Activated T-helper 1 cell treated with Interleukin-2 at 50 U/mL for 16 hours (primary cell): ENCODE results near the gene POFUT2.
"Not testable (repeated sequence)": the region's sequence is repeated elsewhere in the genome, so short reads cannot be mapped to it uniquely, and the experiment has no call there.

Source experiments
- DNase-seq: peaks from one replicate; pipeline ENCODE4 v3.0.0-alpha.2; 2020; ENCODE audit warnings: low read depth

Gene POFUT2

DNA sequence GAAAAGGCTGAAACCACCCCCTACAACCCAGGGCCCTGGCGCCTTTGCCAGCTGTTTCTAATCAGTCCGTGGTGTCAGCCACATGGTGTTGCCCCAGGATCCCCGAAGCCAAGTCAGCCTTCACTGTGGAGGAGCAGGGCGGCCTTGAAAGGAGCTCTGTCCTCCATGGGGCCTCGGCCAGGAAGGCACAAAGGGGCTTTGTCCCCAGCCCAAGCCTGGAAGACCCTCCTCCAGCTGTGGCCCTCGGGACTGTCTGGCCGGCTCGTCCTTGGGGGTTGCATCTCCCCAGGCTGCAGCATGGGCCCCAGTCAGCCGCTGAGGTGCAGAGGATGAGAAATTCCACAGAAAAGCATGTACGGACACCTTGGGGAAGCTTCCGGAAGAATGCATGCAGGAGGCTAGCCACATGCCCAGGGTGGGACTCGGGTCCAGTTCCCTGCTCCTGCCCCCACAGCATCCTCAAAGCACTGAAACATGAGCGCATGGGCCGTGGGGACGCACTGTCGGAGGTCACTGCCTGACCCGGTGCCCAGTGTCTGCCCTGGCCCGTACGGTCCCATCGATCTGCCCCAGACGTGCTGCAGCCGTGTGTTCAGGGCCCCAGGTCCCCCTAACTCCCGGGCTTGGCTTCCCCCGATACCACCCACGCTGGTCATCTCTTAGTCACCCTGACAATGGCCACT lies 38.6 kb upstream of the POFUT2 start:
- no peak for DNase-seq

DNA sequence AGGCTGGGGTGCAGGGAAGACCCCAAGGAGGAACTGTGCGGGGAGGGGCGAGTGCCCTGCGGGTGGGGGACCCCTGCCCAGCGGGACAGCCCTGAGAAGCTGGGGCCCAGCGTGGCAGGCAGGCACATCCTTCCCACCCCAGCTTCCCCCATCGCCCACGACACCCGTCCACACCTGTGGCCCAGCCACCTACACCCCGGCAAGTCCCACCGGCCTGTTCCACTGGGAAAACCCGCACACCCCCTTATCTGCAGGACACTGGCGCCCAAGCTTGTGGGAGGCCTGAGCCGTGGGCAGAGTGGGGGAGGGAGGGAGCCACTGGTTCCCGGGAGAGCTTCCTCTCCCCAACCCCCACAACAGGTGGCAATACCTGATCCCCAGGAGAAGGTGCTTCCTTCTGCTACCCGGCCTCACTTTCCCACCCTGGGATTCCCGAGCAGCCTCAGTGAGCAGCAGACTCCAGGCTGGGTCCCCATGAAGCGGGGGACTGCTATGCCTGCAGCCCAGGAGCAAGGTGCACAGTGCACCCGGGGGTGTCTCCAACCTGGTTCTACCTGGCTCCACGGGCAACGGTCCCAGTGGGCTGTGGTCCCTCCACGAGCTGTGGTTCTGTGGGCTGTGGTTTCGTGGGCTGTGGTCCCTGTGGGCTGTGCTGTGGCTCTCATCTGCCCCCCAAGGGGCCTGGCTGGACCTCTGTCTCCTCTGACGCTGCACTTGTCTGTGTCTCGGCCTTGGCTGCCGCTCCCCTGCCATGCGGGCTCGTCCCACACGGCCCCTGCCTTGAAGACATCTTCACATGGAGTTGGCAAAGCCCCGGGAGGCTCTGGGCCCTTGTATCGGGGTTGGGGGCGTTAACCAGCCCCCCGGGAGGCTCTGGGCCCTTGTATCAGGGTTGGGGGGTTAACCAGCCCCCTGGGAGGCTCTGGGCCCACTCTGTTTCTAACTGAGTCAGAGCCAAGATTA lies 37.8 kb upstream of the POFUT2 start:
- DNase-seq: no peak

DNA sequence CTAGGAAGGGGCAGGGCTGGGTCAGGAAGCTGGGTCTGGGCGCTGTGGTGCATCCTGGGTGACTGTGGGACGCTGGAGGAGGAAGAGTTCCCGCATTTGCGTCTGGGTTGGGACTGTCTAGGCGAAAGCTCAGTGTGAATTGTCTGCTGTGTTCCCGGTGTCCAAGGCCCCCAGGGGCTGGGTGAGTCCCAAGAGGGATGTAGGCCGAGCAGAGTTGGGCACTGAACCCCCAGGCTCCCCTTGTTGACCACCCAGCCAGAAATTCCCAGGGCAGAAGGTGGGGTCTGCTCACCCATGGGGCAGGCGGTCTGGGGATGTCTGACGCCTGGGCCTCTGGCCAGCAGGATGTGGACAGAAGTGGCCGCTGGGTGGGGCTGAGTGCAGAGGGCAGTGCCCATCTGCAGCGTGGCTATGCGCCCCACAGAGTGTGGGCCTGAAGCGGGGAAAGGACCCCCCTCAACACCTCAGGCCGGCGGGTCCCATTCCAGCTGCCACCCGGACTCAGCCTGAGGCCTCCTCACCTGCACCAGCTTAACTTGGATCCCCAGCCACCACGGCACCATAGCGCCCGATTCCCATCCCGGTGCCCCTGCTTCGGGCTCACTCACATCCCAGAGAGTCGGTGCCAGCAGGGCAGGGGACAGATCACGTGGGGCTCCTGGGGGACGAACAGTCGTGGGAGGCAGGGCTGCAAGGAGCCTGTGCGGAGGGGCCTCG lies 37.0 kb upstream of the POFUT2 start:
- no peak for DNase-seq

DNA sequence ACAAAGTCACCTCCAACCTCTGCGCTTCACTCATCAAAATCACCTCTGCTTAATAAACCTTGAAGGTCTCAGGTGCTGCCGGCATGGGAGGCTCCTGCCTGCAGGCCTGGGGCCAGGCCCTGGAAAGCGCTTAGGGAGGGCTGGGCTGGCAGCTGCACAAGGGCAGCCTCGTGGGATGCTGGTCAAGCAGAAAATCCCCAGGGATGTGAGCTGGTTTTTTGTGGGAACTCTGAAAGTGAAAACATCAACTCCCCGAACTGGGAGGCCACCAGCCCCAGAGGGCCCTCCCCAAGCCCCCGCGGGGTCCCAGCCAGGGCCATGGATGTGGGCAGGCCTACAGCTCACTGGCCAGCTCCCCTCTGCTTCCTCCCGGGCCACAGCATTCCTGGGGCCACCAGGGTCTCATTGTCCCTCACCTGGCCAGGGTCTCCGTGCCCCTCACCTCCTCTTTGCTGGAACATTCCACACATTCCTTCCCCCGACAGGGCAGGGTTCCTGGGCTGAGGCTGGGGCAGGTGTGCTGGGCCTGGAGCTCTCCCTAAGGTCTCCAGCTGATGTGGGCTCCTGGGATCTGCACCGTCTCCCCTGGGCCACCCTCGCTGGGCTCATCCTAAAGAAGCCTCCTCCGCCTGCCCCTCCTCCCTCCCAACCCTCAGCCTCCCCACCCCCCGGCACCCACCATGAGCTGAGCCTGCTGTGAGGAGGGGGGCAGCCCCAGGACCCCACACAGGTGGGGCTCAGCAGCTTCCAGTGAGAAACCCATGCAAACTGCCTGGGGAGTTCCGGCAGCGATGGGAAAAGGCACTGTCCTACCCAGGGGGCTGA lies 36.0 kb upstream of the POFUT2 start:
- no peak for DNase-seq

DNA sequence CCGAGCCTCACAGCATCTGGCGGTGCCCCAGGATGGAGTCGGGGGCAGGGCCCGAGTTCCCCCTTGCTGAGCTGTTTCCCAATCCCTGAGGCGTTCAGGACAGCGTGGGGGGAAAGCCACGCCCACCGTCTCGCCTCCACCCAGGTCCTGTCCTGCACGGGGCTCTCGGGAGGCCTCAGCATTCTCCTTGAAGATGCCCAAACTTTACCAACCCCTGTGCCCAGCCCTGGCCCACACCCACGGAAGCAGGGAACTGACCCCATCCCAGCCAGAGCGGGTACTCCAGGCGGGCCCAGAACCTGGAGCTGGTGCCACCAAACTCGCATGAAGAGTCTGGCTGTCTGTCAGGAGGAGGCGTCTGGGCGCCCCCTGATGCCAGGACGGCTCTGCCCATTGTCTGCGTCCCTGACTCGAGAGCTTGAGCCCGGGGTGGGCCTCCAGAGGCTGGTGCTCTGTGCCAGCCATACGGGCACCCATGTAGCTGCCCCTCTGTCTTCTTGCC lies 35.3 kb upstream of the POFUT2 start:
- DNase-seq: no peak

DNA sequence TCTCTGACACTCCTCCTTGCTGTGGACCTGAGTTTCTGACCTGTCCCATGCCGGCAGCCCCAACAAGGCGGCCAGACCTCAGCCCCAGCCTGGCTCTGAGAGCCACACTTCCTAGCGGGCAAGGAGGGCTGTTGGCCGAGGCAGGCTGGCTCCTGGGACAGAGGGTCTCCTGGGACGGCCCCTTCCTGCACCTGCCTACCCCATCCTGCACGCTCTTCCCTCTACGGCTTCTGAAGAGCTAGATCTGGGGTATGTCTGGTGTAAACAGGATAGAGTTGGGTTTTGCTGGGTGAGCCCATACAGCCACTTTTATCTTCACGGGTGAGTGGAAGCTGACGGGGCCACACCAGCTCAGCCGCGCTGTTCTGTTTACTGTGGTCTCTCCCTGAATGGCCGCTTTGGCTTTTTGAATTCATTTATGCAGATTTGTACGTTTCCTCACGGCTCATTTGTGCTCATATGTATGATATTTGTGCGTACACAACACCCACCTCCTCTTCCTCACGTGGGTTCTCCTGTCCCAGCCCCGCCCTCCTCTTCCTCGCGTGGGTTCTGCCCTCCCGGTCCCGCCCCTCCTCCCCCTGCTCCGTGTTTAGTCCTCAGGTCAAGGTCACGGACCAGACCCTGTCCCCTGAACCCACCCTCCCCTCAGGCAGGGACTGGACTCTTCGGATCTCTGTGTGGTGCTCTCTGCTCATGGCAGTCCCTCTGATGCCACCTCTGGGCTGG lies 34.7 kb upstream of the POFUT2 start:
- no peak for DNase-seq

DNA sequence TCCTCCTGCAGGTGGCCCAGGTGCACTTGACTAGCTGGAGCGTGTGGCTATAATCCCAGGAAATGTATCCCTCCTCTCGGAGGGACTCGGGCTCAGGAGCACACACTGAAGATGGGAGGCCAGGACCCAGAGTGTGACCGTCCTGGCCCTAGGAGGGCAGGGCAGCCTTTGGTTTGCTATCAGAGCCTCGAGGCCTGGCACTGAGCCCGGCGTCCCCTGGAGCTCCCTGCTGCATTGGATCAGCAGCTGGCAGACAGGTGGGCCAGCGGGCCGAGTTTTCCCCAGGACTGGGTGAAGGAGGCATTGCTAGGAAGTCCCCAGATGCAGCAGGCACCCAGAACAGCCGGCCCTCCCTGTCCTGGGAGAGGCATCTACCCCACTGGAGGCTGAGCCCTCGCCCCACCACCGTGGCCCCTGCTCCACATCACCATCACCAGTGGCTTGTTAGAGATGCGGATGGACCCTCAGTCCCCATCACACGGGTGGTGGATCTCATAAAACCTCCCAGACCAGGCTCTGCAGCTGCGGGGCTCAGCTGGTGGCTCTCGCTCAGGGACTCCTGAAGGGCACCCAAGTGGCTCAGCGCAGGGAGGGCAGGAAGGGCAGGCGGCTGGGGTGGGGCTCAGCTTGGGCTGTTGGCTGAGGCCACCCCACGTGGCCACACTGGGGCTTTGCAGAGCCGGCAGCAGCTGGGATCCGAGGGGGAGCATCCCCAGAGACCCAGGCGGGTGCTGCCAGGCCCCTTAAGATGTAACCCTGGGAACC lies 32.7 kb upstream of the POFUT2 start:
- DNase-seq: no peak

DNA sequence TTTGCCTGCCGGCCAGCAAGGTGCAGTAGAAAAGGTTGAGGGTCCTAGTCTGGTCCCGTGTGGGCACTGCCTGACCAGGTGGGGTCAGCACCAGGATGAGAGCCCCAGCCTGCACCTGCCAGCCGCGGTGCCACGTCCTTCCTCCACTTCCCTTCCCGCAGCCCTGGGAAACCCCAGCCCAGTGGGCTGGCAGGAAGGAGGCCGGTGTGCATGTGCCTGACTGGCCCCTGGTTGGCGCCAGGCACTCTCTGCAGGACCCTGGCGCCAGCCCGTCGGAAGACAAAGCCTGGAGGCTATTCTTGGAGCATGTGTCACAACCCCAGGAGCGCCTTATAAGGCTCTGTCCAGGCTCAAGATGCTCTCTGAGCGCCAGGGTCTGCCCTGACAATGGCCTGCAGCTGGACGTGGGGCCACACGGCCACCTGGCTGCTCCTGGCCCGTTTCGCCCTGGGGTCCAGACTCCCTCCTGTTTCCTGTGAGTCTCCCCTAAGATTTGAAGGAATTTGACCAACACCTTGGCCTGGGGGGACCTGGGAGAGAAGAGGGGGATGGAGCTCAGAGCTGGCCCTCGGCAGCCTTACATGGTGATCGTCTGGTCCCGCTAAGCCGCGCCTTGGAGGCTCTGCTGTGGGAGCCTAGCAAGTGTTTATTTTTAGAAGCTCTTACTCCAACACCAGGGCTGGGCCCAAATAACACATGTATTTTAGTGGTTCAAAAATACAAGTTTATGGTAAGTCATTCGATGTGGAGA lies 31.9 kb upstream of the POFUT2 start:
- no peak for DNase-seq

DNA sequence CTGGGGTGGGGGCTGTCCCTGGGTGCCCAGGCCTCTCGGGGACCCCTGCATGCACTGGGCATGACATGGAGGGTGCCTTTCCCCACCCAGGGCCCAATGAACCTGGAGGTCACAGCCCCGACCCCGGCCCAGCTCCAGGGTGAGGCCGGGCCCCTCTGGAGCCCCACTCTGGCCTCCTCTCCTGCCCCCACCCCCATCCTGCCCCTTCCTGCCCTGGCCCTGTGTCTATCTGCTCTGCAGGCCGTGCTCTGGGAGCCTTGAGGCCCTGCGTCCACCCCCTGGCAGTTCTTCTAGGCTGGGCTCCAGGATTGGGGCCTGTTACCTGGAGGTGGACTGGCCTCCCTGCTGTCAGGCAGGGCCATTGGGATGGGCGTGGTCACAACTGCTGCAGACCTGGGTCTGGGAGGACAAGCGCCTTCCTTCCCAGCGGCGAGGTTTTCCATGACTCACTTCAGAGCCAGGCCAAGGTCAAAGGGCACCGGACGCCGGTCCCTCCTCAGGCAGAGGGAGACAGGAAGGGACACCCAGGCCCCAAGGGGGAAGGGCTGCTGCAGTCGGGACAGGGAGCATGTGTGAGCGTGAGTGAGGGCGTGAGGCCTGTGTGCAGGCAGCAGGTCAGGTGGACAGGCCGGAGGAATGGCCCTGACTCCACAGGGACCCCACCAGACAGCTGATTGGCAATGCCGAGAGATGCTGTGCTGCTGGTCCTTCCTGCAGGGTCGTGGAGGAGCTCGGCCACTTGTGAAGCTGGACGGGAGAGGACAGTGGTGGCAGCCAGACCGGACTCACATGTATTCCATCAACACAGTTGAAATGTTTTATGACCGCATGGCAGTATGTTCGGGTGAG lies 31.1 kb upstream of the POFUT2 start:
- DNase-seq: no peak

DNA sequence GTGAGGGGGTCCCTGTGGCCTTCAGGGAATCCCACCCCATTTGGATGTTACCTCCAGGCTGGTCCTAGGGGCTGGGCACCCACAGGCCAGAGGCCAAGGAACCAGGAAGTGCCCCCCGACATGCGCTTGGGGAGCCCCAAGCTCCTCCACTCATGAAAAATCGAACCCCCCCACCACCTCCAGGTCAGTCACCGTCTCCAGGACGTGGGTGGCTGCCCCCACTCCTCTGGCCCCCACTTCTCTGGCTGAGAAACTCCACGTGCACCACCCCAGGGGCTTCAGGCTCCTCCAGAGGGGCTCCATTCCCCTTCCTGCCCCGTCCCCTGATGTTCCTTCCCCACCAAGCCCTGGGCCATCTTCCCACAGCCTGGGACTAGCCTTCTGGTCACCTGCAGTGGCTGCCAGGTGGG lies 30.5 kb upstream of the POFUT2 start:
- no peak for DNase-seq

DNA sequence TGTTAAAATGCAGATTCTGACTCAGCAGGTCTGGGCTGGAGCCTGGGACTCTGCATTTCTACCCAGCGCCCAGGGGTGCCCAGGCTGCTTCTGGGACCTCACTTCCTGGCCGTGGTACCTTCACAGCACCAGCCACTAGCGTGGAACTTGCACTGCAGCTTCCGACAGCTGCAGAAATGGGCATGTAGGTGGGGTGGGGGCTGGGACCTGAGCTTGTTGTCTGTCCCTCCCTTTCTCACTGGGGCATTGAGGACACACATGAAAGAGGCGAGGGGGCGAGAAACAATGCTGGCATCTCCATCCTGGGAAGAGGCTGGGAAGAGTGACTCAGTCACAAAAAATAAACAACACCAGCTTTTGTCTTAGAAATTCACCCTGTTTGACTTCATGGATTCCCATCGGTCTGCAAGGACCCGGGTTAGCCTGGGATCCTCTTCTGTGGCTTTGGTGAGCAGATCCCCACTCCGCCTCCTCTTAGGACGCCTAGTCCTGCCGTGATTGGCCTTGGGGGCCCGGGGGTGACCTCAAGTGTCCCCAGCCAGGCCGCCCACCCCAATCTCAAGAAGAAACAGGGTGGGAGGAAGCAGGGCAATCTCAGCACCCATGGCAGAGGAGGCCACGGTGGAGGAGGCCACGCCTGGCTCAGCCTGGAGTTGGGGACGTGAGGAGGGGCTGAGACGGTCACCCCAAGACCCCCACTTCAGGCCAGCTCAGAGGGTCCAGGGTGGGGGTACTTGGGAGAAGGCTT lies 29.9 kb upstream of the POFUT2 start:
- no peak for DNase-seq

DNA sequence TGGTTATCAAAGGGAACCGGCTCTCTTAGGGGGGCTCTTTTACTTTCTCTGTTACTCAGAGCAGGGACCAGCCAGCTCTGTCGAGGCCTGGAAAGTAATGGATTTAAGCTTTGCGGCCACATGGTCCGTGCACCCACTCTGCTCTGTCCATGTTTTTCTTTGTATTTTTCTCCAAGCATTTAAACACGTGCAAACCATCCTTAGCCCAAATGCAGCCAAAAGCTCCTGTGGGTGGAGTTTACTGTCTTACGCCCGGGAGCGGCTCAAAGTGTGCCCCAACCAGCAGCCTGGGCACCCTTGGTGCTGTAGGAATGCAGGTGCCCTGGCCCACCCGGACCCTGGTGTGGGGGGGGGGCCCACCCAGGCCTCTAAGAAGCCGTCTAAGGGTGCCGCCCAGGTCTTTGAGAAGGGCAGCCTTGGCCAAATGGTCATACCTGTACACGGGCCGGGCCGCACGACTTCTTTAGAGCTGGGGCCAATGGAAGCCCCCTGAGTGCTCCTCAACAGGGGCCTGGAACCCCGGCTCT lies 29.2 kb upstream of the POFUT2 start:
- DNase-seq: no peak

DNA sequence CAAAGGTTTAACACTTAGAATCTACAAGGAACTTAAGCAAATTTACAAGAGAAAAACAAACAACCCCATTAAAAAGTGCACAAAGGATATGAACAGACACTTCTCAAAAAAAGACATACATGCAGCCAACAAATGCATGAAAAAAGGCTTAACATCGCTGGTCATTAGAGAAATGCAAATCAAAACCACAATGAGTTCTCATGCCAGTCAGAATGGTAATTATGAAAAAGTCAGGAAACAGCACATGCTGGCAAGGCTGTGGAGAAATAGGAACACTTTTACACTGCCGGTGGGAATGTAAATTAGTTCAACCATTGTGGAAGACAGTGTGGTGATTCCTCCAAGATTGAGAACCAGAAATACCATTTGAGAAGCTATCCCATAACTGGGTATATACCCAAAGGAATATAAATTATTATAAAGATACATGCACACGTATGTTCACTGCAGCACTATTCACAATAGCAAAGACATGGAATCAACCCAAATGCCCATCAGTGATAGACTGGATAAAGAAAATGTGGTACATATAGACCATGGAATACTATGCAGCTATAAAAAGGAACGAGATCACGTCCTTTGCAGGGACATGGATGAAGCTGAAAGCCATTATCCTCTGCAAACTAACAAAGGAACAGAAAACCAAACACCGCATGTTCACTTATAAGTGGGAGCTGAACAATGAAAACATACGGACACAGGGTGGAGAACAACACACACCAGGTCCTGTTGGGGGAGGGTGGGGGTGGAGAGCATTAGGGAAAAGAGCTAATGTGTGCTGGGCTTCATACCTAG lies 28.2 kb upstream of the POFUT2 start:
- not testable (repeated sequence) for DNase-seq

DNA sequence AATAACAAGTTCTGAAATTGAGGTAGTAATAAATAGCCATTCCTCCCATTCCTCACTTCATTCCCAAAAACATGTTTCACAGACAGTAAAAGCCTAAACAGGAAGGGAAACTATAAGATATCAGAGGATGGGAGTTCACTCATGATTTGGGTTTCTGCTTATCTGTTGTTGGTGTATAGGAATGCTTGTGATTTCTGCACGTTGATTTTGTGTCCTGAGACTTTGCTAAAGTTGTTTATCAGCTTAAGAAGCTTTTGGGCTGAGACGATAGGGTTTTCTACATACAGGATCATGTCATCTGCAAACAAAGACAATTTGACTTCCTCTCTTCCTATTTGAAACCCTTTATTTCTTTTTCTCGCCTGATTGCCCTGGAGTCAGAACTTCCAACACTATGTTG lies 26.0 kb upstream of the POFUT2 start:
- DNase-seq: no peak

DNA sequence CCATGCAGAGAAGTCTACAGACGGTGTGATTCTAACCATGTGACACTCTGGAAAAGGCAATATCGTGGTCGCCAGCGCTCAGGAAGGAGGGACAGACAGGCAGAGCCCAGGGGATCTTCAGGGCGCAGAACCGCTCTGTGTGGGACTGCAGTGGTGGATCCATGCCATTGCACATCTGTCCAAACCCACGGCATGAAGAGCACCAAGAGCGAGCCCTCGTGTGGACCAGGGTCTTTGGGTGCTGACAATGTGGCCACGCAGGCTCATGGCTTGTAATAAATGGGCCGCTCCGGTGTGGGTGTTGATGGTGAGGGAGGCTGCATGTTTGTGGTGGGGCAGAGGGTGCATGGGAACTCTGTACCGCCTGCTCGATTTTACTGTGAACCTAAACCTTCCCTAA lies 25.3 kb upstream of the POFUT2 start:
- DNase-seq: no peak

DNA sequence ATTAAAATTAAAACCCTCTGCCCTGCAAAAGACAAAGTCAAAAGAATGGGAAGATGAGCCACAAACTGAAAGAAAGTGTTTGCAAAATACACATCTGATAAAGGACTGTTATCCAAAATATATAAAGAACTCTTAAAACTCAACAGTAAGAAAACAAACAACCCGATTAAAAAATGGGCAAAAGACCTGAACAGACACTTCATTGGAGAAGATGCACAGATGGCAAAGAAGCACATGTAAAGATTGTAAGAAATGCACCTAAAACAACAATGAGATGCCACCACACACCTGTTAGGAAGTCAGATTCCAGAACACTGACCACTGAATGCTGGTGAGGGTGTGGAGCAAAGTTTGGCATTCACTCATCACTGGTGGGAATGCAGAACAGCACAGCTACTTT lies 24.6 kb upstream of the POFUT2 start:
- DNase-seq: no peak

DNA sequence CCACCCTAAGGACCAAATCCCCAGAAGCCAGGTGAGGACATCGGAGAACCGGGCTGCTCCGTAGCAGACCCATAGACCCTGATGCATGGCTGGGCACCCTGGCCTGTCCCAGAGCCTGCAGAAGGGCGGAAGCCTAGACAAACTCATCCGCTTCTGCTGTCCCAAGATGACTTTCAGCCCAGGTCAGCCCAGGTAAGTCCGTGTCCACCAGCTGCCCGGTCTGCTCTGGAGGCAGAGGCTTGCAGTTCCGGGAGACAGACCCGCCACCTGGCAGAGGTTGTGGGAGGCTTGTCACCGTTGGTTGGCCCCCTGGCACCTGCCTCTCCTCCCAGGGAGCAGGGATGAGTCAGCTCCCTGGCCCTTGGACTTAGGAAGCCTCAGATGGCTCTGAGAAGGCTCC lies 22.8 kb upstream of the POFUT2 start:
- no peak for DNase-seq
